Heart left ventricle (tissue), 16 donors: ENCODE results near the gene TIMM17A. TPM values are rescaled to one million over a fixed set of nuclear protein-coding genes. Genes with fewer than 3 reads are reported as not detected.

ENCODE experiments used
- ATAC-seq, 4 donors: fragments of 200-7000 bp; cut with Tn5 transposase; one replicate each; pipeline ENCODE4 v1.9.1; 2020 to 2022; ENCODE audit warnings: moderate library complexity in 4 of 4, mild to moderate bottlenecking in 3 of 4, moderate number of reproducible peaks in 1 of 4
- DNase-seq, 5 donors: peaks; one replicate each; pipeline ENCODE4 v3.0.0-alpha.2; 2020
- H3K27ac ChIP-seq, 12 donors: fragments of 200-600 bp; sonication (generic) in 4 of 12; one replicate each; pipeline versions ENCODE4 v1.5.0 to v1.8.0; 2016 to 2022; ENCODE audit warnings: mild to moderate bottlenecking in 2 of 12
- H3K27me3 ChIP-seq, 9 donors: fragments of 200-600 bp; sonication (generic) in 2 of 9; one replicate each; pipeline versions ENCODE4 v1.5.1 to v1.8.0; 2016 to 2022; ENCODE audit warnings: mild to moderate bottlenecking in 3 of 9
- H3K36me3 ChIP-seq, 9 donors: fragments of 200-600 bp; sonication (generic) in 2 of 9; one replicate each; pipeline versions ENCODE4 v1.5.0 to v1.8.0; 2018 to 2022; ENCODE audit warnings: mild to moderate bottlenecking in 2 of 9
- H3K4me1 ChIP-seq, 12 donors: fragments of 200-600 bp; sonication (generic) in 4 of 12; one replicate each; pipeline versions ENCODE4 v1.5.0 to v1.8.0; 2016 to 2022; ENCODE audit warnings: mild to moderate bottlenecking in 3 of 12
- H3K4me3 ChIP-seq, 12 donors: fragments of 200-600 bp; sonication (generic) in 4 of 12; one replicate each; pipeline versions ENCODE4 v1.5.0 to v1.8.0; 2017 to 2022; ENCODE audit warnings: mild to moderate bottlenecking in 9 of 12, moderate library complexity in 4 of 12
- H3K9me3 ChIP-seq, 12 donors: fragments of 200-600 bp; sonication (generic) in 4 of 12; one replicate each; pipeline versions ENCODE4 v1.5.0 to v1.8.0; 2016 to 2022; ENCODE audit warnings: mild to moderate bottlenecking in 1 of 12
- POLR2A ChIP-seq, 2 donors: fragments of 450-650 bp; IDR thresholded peaks; one replicate each; pipeline ENCODE4 v1.6.1; 2017; ENCODE audit warnings: antibody characterized with exemption in 2 of 2, mild to moderate bottlenecking in 2 of 2, moderate library complexity in 2 of 2
- WGBS, 4 donors: extraction: QIAGEN DNeasy Blood & Tissue Kit in 2 of 4; methylation state at CpG; one replicate each; pipeline versions ENCODE4 v1.1.5 to v1.1.7; 2013 to 2018; 5-methylcytosine and 5-hydroxymethylcytosine counted together
- intact Hi-C, 10 donors: fragments of 100-400 bp; cut with DNase I; formaldehyde crosslinking; loops; one replicate each; pipeline versions ENCODE4 v1.11.1 to v1.14.2; 2022
- polyA plus RNA-seq, 2 donors: library from polyadenylated mRNA; stranded (reverse); fragments of 200-250 nt; gene quantifications; one replicate each; pipeline ENCODE4 v1.2.3, GENCODE V29; 2013
- total RNA-seq, 9 donors: library from RNA; depleted of rRNA in 2 of 9; stranded (reverse); fragments of >200 nt in 2 of 9; fragmentation: NEBNext Ultra II Directional in 3 of 9; extraction: Animal tissue kit (Norgen Biotek cat#: 25700) in 3 of 9; gene quantifications; one replicate each; pipeline versions ENCODE4 v1.1.0 to v1.2.4, GENCODE V29; 2016 to 2023
- TF ChIP-seq, protein P1 (sequence below), 12 donors: fragments of 200-600 bp; sonication (generic) in 4 of 12; IDR thresholded peaks; one replicate each; pipeline versions ENCODE4 v1.5.0 to v1.8.0; 2018 to 2022; ENCODE audit warnings: antibody characterized with exemption in 12 of 12, mild to moderate bottlenecking in 5 of 12
- donor health status: ischemic (EF 13 %, LVEDD 7.1; RV severe dilation, severe dysfunction).
- donor health status: healthy with polysubstance abuse.
- donor health status: DM: no; HTN: yes; CAD: no.
- donor health status: DM: no; HTN: no; CAD: no.
- donor health status: ischemic (EF 25% LVEDD 6.9; RV normal size, moderate dysfunction).
- donor health status: ischemic (EF 25% LVEDD 5.7; RV mildly dilated, moderate dysfunction).
- donor health status: healthy.
- donor health status: DM: yes; HTN: yes; CAD: no.
- donor health status: ischemic (EF 35%, LVEDD 5.7; RV mildly dilated, moderate dysfunction).
- donor health status: nonischemic (EF 11% LVEDD 7.7; RV severe dilation, severe dysfunction).
- donor health status: DM: yes; HTN: yes; CAD: no.
- donor health status: PGD.
- donor health status: ischemic (EF 29% LVEDD 5.4; RV normal size, mild dysfunction).
- donor health status: nonischemic (EF 23%, LVEDD 6.1; RV moderate dilation, normal function).

The TIMM17A gene
- total and polyA plus RNA-seq, 11 donors: 31.7 to 151 (median 86.0) TPM

GRCh38 chr1:201933840-201934430 lies 21.4 kb upstream of the TIMM17A start:
- peak overlapping the region in 2 of 12 donors; percentile 18 to 49 for H3K27ac ChIP-seq
- peaks cover 0 to 9% (median 0%) of the 10 kb centered on the region in 12 donors for H3K4me1 ChIP-seq
- peaks cover 0 to 9% (median 0%) of the 10 kb centered on the region in 9 donors for H3K36me3 ChIP-seq
- no peaks in the 10 kb centered on the region for H3K9me3 ChIP-seq
- TF ChIP-seq, protein P1, sequence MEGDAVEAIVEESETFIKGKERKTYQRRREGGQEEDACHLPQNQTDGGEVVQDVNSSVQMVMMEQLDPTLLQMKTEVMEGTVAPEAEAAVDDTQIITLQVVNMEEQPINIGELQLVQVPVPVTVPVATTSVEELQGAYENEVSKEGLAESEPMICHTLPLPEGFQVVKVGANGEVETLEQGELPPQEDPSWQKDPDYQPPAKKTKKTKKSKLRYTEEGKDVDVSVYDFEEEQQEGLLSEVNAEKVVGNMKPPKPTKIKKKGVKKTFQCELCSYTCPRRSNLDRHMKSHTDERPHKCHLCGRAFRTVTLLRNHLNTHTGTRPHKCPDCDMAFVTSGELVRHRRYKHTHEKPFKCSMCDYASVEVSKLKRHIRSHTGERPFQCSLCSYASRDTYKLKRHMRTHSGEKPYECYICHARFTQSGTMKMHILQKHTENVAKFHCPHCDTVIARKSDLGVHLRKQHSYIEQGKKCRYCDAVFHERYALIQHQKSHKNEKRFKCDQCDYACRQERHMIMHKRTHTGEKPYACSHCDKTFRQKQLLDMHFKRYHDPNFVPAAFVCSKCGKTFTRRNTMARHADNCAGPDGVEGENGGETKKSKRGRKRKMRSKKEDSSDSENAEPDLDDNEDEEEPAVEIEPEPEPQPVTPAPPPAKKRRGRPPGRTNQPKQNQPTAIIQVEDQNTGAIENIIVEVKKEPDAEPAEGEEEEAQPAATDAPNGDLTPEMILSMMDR (IDR thresholded peaks at IDR 0.05): no peak
- TF ChIP-seq POLR2A (IDR thresholded peaks at IDR 0.05): no peak
- WGBS, 4 donors: 43 to 60% (median 54%) methylated on average over 5 of the region's 5 CpGs
- H3K27me3 ChIP-seq: no peaks in the 10 kb centered on the region
- H3K4me3 ChIP-seq: no peak overlapping the region
- intact Hi-C loops: no loop called here
- ATAC-seq: no peak
- no peak for DNase-seq

DNA sequence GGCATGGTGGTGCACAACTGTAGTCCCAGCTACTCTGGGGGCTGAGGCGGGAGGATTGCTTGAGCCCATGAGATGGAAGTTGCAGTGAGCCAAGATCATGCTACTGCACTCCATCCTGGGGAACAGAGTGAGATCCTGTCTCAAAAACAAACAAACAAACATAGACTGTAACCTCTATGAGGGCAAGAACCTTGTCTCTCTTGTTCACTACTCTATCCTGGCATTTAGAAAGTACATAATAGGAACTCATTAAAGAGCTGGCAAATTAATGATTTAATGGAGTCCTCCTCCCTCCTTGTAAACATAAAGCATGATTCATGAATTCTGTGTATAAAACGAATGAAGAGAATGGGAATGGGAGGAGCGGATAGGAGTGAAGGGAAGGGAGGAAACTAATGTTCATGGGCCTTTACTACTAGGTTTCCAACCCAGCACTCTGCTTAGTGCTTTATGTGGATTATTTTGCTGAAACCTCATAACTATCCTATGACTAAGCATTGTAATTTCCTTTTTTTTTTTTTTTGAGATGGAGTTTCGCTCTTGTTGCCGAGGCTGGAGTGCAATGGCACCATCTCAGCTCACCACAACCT lies 17.6 kb upstream of the TIMM17A start:
- no peaks in the 10 kb centered on the region for H3K9me3 ChIP-seq
- H3K27me3 ChIP-seq: no peaks in the 10 kb centered on the region
- DNase-seq: no peak
- H3K4me1 ChIP-seq: peaks cover 0 to 28% (median 0%) of the 10 kb centered on the region in 12 donors
- peaks cover 0 to under 1% (median 0%) of the 10 kb centered on the region in 9 donors for H3K36me3 ChIP-seq
- WGBS, 4 donors: 73 to 81% (median 76%) methylated on average over 5 of the region's 5 CpGs
- intact Hi-C loops: no loop called here
- H3K27ac ChIP-seq: peak overlapping the region in 3 of 12 donors; percentile 26 to 89 (median 39)
- ATAC-seq: no peak
- TF ChIP-seq POLR2A (IDR thresholded peaks at IDR 0.05): no peak
- TF ChIP-seq, protein P1 (IDR thresholded peaks at IDR 0.05): no peak
- H3K4me3 ChIP-seq: no peak overlapping the region

GRCh38 chr1:201938440-201939035 lies 16.8 kb upstream of the TIMM17A start:
- no peaks in the 10 kb centered on the region for H3K36me3 ChIP-seq
- no peak for DNase-seq
- no peaks in the 10 kb centered on the region for H3K9me3 ChIP-seq
- intact Hi-C loops: no loop called here
- H3K27ac ChIP-seq: peak overlapping the region in 7 of 12 donors; percentile 1 to 89 (median 39)
- H3K4me1 ChIP-seq: peaks cover 0 to 28% (median 0%) of the 10 kb centered on the region in 12 donors
- H3K4me3 ChIP-seq: no peak overlapping the region
- no peaks in the 10 kb centered on the region for H3K27me3 ChIP-seq
- TF ChIP-seq POLR2A (IDR thresholded peaks at IDR 0.05): no peak
- TF ChIP-seq, protein P1 (IDR thresholded peaks at IDR 0.05): no peak
- peak; percentile 46 to 58 (median 54) for ATAC-seq
- WGBS, 4 donors: 41 to 50% (median 45%) methylated on average over 4 of the region's 4 CpGs

- Histone ChIP-seq H3K27ac (peak overlapping the region in 5 of 12 donors; percentile 1 to 89 (median 46)), H3K4me1 (peaks cover 0 to 28% (median 0%) of the 10 kb centered on the region in 12 donors), H3K27me3 (no peaks in the 10 kb centered on the region), H3K4me3 (no peak overlapping the region), H3K36me3 (no peaks in the 10 kb centered on the region), H3K9me3 (no peaks in the 10 kb centered on the region)
- ATAC-seq (no peak), DNase-seq (no peak)
- intact Hi-C loops: no loop called here
- TF ChIP-seq, protein P1 (IDR thresholded peaks at IDR 0.05): no peak
- no peak for TF ChIP-seq POLR2A (IDR thresholded peaks at IDR 0.05)
- 50 to 63% (median 56%) methylated on average over 4 of the region's 4 CpGs for WGBS, 4 donors
Measured at GRCh38 chr1:201939148-201939547, 16.2 kb upstream of the TIMM17A start.
